Hepatic stellate cell (primary cell): ENCODE data around the gene COMTD1.
"Not testable (repeated sequence)": the region's sequence is repeated elsewhere in the genome, so short reads cannot be mapped to it uniquely, and the experiment has no call there.

Source experiments
- DNase-seq: peaks from one replicate; pipeline ENCODE4 v3.0.0; 2011; ENCODE audit warnings: low spot score

The COMTD1 gene

GRCh38 chr10:75221492-75221891, 14.3 kb downstream of the COMTD1 start:
- DNase-seq: not testable (repeated sequence)

- DNase-seq: no peak
Measured at GRCh38 chr10:75220274-75220673, 15.5 kb downstream of the COMTD1 start.

GRCh38 chr10:75212343-75212742, 23.4 kb downstream of the COMTD1 start:
- no peak for DNase-seq

GRCh38 chr10:75211007-75211691, 24.6 kb downstream of the COMTD1 start:
- DNase-seq: no peak

- DNase-seq: peak; percentile 87
Measured at GRCh38 chr10:75210282-75211006, 25.3 kb downstream of the COMTD1 start, which contains the start of gene VDAC2. TSS of gene VDAC2 (plus strand) at chr10:75210796. CDS start at chr10:75211159, 363 bp downstream.

- peak; percentile 70 for DNase-seq
Measured at GRCh38 chr10:75209921-75210281, 25.9 kb downstream of the COMTD1 start.

- no peak for DNase-seq
Measured at GRCh38 chr10:75209086-75209920, 26.5 kb downstream of the COMTD1 start.

GRCh38 chr10:75208181-75208580, 27.6 kb downstream of the COMTD1 start:
- DNase-seq: peak; percentile 54

- DNase-seq: no peak
Measured at GRCh38 chr10:75207857-75208144, 28.0 kb downstream of the COMTD1 start.

GRCh38 chr10:75207079-75207856, 28.5 kb downstream of the COMTD1 start:
- no peak for DNase-seq

GRCh38 chr10:75206638-75207037, 29.1 kb downstream of the COMTD1 start:
- DNase-seq: not testable (repeated sequence)

GRCh38 chr10:75205908-75206307, 29.8 kb downstream of the COMTD1 start:
- DNase-seq: no peak

- DNase-seq: no peak
Measured at GRCh38 chr10:75203724-75204123, 32.0 kb downstream of the COMTD1 start.

- DNase-seq: not testable (repeated sequence)
Measured at GRCh38 chr10:75203046-75203620, 32.6 kb downstream of the COMTD1 start.

GRCh38 chr10:75202321-75203045, 33.3 kb downstream of the COMTD1 start:
- DNase-seq: peak; percentile 65

GRCh38 chr10:75201793-75202307, 33.9 kb downstream of the COMTD1 start:
- DNase-seq: no peak

GRCh38 chr10:75199949-75200348, 35.8 kb downstream of the COMTD1 start:
- DNase-seq: not testable (repeated sequence)

GRCh38 chr10:75197906-75198305, 37.9 kb downstream of the COMTD1 start:
- no peak for DNase-seq

GRCh38 chr10:75197066-75197465, 38.7 kb downstream of the COMTD1 start:
- DNase-seq: no peak

- DNase-seq: no peak
Measured at GRCh38 chr10:75195035-75195763, 40.6 kb downstream of the COMTD1 start.
